Bronchial epithelial cell (primary cell): ENCODE data around the gene PANX3. TPM values are rescaled to one million over a fixed set of nuclear protein-coding genes. Genes with fewer than 3 reads are reported as not detected.

Experiments used
- DNase-seq: peaks from one replicate; pipeline ENCODE4 v3.0.0-alpha.2; 2010; ENCODE audit warnings: low read depth
- FAIRE-seq: peaks from 2 replicates; lab custom pipeline; 2011; peaks lifted over from hg19 to GRCh38; lab: Jason Lieb, UNC
- H3K27me3 ChIP-seq: 2 replicates; pipeline ENCODE4 v1.5.1; 2011; ENCODE audit warnings: low read length; ENCODE audit not compliant: control insufficient read depth, insufficient read depth
- H3K36me3 ChIP-seq: 2 replicates; pipeline ENCODE4 v1.5.1; 2011; ENCODE audit warnings: low read length; ENCODE audit not compliant: control insufficient read depth, insufficient read depth
- H3K4me3 ChIP-seq: 2 replicates; pipeline ENCODE4 v1.5.1; 2011; ENCODE audit warnings: mild to moderate bottlenecking, low read depth, low read length, control low read depth
- total RNA-seq: library from RNA; depleted of rRNA; stranded (reverse); fragments of >200 nt; gene quantifications from 2 replicates; pipeline ENCODE4 v1.2.1, GENCODE V29; 2014
- TF ChIP-seq, protein P1 (sequence below): IDR thresholded peaks from 2 replicates; pipeline ENCODE4 v1.5.1; 2011; ENCODE audit warnings: mild to moderate bottlenecking, moderate library complexity, low read length, control low read depth, inconsistent platforms; ENCODE audit not compliant: insufficient read depth, severe bottlenecking

Gene PANX3
- total RNA-seq, 1 donor from 2014 or later: not detected

DNA sequence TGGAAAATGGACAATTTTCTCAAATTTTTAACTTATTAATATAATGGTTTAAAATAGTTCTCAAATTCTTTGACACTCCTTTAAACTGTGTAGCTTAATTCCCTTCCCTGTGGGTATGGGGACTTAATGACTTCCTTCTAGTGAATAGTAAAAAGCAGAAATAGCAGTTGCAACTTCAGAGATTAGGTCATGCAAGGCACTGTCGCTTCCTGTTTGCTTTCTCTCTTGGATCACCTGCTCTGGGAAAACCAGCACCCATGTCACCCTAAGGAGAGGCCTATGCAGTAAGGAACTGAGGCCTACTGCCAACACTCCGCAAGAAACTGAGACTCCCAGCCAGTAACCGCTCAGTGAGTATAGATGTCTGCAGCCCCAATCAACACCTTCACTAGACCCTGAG is 5.5 kb upstream of the PANX3 start:
- FAIRE-seq (no peak), DNase-seq (no peak)
- Histone ChIP-seq H3K4me3 (no peak overlapping the region), H3K27me3 (no peaks in the 10 kb centered on the region), H3K36me3 (no peaks in the 10 kb centered on the region)
- TF ChIP-seq, protein P1, sequence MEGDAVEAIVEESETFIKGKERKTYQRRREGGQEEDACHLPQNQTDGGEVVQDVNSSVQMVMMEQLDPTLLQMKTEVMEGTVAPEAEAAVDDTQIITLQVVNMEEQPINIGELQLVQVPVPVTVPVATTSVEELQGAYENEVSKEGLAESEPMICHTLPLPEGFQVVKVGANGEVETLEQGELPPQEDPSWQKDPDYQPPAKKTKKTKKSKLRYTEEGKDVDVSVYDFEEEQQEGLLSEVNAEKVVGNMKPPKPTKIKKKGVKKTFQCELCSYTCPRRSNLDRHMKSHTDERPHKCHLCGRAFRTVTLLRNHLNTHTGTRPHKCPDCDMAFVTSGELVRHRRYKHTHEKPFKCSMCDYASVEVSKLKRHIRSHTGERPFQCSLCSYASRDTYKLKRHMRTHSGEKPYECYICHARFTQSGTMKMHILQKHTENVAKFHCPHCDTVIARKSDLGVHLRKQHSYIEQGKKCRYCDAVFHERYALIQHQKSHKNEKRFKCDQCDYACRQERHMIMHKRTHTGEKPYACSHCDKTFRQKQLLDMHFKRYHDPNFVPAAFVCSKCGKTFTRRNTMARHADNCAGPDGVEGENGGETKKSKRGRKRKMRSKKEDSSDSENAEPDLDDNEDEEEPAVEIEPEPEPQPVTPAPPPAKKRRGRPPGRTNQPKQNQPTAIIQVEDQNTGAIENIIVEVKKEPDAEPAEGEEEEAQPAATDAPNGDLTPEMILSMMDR: no peak

- no peak for FAIRE-seq
- no peaks in the 10 kb centered on the region for H3K36me3 ChIP-seq
- TF ChIP-seq, protein P1: no peak
- no peaks in the 10 kb centered on the region for H3K27me3 ChIP-seq
- DNase-seq: no peak
- H3K4me3 ChIP-seq: no peak overlapping the region
These were observed 3.1 kb upstream of the PANX3 start for GRCh38 chr11:124608147-124608546.

DNA sequence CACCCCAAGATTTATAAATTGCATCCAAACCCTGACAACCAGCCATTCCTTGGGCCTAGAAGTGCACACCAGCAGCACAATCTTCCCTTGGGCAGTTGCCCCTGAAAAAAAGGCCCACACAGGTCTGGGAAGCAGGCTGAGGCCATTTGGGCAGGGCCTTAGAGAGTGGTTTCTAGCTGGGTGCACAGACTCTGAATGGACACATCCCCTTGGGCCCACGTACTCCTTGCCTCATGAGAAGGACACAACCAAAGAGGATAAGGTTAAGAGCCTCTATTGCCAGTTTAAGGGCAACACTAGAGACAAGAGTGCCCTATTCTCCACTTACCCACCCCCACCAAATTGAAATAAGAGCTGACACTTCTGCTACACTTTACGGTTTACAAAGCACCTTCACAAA is 933 bp upstream of the PANX3 start:
- FAIRE-seq (no peak), DNase-seq (no peak)
- TF ChIP-seq, protein P1: no peak
- Histone ChIP-seq H3K4me3 (no peak overlapping the region), H3K36me3 (no peaks in the 10 kb centered on the region), H3K27me3 (no peaks in the 10 kb centered on the region)

DNA sequence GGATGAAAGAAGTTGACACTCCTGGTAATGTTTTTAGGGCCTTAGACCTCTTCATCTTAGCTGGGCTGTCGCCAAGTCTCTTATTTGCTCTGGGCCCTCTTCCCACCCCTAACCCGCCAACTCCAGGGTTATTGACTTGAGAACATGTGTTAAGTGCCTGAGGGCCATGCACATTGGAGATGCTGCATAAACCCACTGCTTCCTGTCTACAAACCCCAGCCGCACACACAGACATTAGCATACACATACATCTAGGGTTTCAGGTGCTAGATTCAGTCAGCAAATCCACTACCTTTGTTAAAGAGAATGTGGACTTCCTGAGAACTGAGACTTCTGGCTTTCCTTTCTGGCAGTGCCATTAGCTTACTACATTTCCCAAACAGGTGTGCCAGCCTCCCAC is 817 bp downstream of the PANX3 start:
- no peak for FAIRE-seq

GRCh38 chr11:124612567-124613246 is 1.5 kb downstream of the PANX3 start:
- no peaks in the 10 kb centered on the region for H3K36me3 ChIP-seq
- FAIRE-seq (no peak), DNase-seq (no peak)
- H3K27me3 ChIP-seq: no peaks in the 10 kb centered on the region
- TF ChIP-seq, protein P1: no peak
- H3K4me3 ChIP-seq: no peak overlapping the region

More for the DNA sequence above, 817 bp downstream of the PANX3 start:
- DNase-seq: no peak
- Histone ChIP-seq H3K36me3 (no peaks in the 10 kb centered on the region), H3K4me3 (no peak overlapping the region), H3K27me3 (no peaks in the 10 kb centered on the region)
- TF ChIP-seq, protein P1: no peak

DNA sequence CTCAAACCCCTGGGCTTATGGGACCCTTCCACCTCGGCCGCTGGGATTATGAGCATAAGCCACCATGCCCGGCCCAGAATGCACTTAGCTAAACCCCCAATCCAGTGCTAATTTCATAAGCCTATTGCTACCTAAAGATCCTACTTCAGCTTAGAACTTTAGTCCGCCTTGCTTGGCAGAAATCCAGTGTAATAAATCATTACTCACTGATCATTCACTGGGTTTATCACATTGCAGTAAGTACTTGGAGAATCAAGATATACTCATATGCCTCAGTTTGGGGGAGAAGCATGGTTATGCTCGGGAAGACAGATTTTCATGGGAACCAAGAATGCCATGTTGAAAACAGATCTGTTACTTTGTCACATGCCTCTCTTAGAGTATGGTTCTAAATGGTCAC is 7.6 kb downstream of the PANX3 start:
- DNase-seq (no peak), FAIRE-seq (no peak)
- TF ChIP-seq, protein P1: no peak
- peaks cover 3% of the 10 kb centered on the region for H3K27me3 ChIP-seq
- H3K4me3 ChIP-seq: no peak overlapping the region
- H3K36me3 ChIP-seq: no peaks in the 10 kb centered on the region
